GF-D8 (cell line): ENCODE data around the gene RSF1.
A peak's percentile ranks its signal among the peaks of the same experiment; 100 is the strongest.
"Not testable (repeated sequence)": the region's sequence is repeated elsewhere in the genome, so short reads cannot be mapped to it uniquely, and the experiment has no call there.

Source experiments
- DNase-seq: peaks from one replicate; lab custom pipeline; 2025; lab: John Stamatoyannopoulos, UW

Gene RSF1, protein sequence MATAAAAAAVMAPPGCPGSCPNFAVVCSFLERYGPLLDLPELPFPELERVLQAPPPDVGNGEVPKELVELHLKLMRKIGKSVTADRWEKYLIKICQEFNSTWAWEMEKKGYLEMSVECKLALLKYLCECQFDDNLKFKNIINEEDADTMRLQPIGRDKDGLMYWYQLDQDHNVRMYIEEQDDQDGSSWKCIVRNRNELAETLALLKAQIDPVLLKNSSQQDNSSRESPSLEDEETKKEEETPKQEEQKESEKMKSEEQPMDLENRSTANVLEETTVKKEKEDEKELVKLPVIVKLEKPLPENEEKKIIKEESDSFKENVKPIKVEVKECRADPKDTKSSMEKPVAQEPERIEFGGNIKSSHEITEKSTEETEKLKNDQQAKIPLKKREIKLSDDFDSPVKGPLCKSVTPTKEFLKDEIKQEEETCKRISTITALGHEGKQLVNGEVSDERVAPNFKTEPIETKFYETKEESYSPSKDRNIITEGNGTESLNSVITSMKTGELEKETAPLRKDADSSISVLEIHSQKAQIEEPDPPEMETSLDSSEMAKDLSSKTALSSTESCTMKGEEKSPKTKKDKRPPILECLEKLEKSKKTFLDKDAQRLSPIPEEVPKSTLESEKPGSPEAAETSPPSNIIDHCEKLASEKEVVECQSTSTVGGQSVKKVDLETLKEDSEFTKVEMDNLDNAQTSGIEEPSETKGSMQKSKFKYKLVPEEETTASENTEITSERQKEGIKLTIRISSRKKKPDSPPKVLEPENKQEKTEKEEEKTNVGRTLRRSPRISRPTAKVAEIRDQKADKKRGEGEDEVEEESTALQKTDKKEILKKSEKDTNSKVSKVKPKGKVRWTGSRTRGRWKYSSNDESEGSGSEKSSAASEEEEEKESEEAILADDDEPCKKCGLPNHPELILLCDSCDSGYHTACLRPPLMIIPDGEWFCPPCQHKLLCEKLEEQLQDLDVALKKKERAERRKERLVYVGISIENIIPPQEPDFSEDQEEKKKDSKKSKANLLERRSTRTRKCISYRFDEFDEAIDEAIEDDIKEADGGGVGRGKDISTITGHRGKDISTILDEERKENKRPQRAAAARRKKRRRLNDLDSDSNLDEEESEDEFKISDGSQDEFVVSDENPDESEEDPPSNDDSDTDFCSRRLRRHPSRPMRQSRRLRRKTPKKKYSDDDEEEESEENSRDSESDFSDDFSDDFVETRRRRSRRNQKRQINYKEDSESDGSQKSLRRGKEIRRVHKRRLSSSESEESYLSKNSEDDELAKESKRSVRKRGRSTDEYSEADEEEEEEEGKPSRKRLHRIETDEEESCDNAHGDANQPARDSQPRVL (N-terminal part only)

DNA sequence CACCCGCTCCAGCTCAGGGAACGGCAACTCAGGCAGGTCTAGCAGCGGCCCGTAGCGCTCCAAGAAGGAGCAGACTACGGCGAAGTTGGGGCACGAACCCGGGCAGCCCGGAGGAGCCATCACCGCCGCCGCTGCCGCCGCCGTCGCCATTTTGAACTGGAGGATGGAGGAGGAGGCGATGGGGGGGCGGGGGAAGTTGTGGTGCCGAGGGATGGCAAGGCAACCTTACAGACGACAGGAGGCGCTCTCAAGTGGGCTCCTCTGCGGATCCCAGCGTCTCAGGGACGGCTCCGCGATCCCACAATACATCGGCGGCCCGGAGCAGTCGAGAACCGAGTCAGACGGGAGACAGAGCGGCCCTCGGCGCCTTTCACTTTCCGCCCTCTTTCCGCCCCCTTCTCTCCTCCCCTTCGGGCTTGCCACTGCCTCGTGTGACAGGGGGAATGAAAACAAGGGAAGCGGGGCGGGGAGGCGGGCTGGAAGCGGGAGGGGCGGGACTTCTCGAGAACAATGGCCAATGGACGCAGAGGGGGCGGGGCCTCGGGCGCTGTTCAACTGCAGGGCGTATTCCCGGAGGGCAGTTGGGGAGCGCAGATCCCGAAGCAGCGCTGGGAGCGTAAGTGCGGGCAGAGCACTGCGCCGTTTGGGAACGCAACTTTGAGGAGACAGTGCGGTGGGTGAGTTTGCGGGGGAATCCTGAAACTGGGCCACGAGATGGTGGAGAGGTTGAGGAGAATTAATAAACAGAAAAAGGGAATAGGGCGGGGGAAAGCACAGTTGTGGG is at the start of gene RSF1, which contains the start of gene AAMDC:
RSF1 (minus strand) TSS at position 158 of the 784 bp plus-strand sequence; CDS start at position 150, 8 bp downstream.
AAMDC (plus strand) TSS at position 580 of the 784 bp plus-strand sequence. CDS start 21,353 bp downstream, outside the sequence.
- peak; percentile 97 for DNase-seq

DNA sequence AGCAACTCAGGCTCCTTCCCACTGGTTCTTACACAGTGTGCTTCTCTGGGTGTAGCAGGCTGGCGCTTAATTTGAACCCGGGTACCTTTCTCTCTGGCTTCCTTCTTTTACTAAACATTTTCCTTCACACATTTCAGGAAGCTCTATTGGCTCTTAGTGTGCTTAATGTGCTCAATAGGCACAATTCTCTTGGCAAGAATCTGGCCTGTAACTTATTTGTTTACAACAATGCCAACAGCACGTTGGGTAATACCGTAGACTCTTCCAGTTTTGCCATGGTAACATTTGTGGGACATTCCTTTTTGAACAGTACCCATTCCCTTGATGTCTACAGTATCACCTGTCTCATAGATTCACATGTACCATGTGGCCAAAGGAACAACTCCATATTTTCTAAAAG is 48.2 kb upstream of the RSF1 start:
- no peak for DNase-seq

DNA sequence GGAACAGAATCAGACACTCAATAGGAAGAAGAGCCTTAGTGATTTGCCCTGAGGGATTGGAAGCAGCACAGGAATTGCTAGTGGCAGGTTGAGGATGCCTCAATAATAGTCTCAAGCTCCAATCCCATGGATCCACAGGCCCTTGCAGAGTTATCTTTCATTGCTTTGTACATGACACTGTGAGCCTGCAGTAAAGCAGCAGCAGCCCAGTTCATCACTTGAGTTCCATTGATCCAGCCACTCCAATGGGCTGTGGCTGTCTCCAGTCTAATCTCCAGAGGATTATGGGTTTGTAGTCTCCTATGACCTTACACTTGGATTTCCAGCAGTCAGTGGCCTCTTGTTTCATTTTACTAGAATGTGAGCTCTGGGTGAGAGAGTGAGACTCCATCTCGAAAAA is 45.8 kb upstream of the RSF1 start:
- no peak for DNase-seq

DNA sequence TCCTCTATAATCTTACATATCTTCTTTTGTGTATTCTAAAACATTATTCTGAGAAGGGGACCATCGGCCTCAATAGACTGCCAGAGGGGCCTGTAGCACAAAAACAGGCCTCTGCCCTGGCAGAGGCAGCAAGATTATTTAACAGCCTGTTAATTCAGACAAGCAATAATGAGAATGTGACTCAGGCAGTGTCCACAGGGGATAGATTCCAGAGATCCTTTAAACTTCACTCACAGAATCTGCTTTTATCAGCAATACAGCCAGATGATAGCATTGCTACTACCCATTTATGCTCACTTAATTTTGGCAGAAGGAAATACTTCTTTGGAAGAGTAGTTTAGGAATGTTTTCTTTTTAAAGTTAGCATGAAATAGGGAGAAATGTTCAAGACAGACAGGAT is 45.3 kb upstream of the RSF1 start:
- DNase-seq = no peak

DNA sequence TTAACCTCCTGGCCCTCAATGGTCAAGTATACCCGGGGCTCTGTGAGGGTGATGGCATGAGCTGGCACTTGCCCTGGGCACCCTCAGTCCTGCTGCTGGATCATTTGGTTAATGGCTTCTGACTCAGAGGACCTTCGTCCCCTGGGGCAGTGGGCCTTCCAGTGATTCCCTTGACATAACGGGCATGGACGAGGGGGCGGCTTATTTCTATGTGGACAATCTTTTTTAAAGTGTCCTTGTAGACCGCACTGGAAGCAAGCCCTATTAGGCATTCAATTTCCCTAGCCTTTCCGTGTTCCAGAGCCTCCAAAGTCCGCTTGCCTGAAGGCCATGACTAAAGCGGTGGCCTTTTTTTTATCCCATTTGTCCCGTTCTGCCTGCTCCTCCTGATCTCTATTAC is 40.9 kb upstream of the RSF1 start:
- DNase-seq = not testable (repeated sequence)

DNA sequence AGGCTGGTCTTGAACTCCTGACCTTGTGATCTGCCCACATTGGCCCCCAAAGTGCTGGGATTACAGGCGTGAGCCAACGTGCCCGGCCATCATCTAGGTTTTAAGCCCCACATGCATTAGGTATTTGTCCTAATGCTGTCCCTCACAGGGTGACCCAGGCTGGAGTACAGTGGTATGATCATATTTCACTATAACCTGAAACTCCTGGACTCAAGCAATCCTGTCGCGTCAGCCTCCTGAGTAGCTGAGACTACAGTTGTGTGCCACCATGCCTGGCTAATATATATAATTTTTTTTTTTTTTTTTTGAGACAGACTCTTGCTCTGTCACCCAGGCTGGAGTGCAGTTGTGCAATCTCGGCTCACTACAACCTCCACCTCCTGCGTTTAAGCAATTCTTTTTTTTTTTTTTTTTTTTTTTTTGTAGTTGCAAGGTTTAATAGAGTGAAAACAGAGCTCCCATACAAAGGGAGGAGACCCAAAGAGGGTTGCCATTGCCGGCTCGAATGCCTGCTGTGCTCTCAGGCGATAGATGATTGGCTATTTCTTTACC is 37.5 kb upstream of the RSF1 start:
- not testable (repeated sequence) for DNase-seq

DNA sequence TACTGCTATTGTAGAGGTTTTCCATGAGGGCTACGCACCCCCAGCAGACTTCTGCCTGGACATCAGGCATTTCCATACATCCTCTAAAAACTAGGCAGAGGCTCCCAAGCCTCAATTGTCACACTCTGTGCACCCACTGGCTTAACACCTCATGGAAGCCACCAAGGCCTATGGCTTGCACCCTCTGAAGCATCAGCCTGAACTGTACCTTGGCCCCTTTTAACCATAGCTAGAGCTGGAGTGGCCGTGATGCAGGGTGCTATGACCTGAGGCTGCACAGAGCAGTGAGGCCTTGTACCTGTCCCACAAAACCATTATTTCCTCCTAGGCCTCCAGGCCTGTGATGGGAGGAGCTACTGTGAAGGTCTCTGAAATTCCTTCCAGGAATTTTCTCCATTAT is 34.3 kb upstream of the RSF1 start:
- no peak for DNase-seq

DNA sequence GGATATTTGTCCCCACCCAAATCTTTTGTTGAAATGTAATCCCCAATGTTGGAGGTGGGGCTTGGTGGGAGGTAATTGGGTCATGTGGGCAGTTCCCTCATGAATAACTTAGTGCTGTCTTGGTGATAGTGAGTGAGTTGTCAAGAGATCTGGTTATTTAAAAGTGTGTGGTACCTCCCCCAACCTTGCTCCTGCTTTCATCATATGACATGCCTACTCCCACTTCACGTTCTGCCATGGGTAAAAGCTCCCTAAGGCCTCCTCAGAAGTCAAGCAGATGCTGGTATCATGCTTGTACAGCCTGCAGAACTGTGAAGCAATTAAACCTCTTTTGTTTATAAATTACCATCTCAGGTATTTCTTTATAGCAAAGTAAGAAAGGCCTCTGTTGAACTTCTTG is 31.0 kb upstream of the RSF1 start:
- no peak for DNase-seq

DNA sequence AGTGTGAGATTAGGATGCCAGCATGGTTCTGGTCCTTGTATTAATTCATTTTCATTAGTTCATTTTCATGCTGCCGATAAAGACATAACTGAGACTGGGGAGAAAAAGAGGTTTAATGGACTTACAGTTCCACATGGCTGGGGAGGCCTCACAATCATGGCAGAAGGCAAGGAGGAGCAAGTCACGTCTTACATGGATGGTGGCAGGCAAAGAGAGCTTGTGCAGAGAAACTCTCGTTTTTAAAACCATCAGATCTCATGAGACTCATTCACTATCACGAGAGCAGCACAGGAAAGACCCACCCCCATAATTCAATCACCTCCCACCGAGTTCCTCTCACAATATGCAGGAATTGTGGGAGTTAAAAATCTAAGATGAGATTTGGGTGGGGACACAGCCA is 23.2 kb upstream of the RSF1 start:
- not testable (repeated sequence) for DNase-seq

DNA sequence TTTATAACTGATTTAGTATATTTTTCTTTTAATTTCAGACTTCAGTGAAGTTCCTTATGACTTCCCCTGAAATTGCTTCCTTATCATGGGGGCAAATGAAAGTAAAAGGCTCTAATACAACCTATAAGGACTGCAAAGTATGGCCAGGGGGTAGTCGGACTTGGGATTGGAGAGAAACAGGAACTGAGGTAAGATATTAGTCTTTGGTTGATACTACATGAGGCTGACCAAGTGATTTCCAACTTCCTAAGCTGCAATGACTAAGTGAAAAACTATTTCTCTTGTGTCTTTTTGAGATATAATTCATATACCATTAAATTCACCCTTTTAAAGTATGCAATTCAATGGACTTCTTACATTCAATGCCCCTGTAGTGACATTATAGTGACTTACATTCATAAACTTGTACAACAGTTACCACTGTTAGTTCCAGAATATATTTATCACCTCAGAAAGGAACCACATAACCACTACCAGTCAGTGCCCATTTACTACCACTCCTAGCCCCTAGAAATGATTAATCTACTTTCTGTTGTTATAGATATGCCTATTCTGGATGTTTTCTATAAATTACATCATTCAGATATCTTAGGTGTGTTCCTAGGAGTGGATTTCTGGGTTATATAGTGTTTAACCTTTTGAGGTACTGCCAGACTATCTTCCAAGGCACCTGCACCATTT is 22.1 kb upstream of the RSF1 start:
- peak; percentile 30 for DNase-seq

DNA sequence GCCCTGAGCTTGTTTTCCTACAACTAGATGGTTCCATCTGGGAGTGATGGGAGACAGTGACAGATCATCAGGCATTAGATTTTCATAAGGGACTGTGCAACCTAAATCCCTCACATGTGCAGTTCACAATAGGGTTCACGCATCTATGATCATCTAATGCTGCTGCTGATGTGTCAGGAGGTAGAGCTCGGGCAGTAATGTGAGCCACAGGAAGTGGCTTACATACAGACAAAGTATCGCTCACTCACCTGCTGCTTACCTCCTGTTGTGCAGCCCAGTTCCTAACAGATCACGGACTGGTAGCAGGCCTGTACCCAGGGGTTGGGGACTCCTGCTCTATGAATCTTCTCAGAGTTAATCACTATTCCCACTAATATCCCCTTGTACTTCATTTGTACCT is 12.8 kb upstream of the RSF1 start:
- DNase-seq = no peak

DNA sequence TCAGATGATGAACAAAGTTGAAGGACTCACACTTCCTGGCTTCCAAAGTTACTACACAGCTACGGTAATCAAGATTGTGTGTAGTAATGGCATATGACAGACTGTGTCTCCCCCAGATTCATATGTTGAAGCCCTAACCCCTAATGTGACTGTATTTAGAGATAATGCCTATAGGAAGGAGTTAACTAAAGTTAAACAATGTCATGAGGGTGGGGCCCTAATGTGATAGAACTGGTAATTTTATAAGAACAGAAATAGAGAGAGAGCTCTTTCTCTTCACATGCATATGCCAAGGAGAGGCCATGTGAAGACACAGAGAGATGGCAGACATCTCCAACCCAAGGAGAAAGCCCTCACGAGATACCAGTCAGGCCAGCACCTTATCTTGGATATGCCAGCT is 8.4 kb upstream of the RSF1 start:
- no peak for DNase-seq

DNA sequence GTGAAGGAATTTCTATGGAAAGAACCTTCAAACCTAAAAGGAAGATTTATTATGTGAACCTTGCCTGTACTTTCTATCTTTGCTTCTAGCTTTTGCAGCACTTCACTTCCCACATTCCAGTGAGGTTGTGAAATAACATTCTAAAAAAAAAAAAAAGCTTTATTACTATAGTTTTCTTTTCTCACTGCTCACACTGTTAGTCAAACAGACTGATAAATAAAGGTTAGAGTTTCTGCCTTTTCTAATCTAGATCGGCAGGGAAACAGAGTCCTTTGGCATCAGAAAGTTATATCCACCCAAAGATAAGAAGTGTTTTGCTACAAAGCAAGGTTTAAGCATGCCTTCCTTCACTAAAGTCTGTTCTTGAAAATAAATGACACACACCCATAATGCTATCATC is 3.3 kb upstream of the RSF1 start:
- no peak for DNase-seq

DNA sequence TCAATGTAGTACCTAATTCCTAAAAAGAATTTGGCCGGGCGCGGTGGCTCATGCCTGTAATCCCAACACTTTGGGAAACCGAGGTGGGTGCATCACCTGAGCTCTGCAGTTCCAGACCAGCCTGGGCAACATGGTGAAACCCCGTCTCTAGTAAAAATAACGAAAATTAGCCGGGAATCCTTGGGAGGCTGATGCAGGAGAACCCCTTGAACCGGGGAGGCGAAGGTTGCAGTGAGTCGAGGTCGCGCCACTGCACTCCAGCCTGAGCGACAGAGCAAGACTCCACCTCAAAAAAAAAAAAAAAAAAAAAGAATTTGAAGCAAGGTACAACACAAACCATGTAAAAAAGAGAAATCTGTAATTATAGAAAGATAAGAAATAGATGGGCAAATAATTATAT is 1.6 kb upstream of the RSF1 start:
- DNase-seq = not testable (repeated sequence)

DNA sequence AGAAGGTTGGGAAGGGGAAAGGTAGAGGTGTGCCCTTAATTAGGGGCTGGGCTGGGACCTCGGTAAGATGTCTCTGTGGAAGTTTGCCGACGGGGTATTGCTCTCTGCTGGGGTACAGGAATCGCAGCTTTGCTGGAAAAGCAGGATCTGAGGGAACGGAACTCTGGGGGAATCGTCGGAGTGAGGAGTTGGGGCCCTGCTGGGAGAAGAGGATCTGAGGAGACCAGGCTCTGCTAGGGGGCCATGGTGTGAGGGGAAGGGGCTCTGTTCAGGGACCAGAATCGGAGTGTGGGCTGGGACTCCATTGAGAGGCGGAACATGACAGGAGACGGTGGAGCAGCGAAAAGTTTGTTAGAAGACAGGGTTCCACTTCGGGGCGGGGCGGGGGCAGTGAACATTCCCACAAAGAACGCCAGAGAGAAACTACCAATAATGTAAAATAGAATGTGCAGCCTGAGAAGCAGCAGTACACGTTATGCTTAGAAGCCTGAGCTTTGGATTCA is 878 bp upstream of the RSF1 start:
- DNase-seq = no peak

DNA sequence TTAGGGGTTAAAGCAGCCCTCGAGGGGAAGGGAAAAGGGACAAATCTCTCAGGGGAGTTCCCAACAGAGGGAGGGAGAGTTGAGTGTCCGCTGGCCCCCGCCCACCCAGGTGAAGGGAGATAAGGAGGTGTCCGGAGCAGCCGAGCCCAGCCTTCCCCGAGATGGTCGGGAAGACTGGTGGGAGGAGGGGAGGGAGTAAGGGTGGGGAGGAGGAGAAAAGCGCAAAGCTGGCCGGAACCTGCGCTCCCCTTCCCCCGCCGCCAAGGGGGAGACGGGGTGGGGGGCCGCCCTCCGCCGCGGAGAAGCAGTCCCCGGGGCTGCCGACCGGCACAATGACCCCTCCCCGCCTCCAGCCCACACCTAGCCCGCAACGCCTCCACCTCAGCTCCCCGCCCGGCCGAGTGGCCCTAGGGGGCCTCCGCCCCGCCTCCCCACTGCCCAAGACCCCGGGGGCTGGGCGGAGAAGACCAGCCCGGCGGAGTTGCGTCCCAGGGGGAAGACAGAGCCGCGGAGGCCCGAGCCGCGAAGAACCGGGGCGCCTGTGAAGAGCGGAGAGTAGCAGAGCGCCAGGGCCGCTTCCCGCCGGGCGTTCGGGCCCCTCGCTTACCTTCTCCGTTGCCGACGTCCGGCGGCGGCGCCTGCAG is 479 bp downstream of the RSF1 start:
- no peak for DNase-seq

DNA sequence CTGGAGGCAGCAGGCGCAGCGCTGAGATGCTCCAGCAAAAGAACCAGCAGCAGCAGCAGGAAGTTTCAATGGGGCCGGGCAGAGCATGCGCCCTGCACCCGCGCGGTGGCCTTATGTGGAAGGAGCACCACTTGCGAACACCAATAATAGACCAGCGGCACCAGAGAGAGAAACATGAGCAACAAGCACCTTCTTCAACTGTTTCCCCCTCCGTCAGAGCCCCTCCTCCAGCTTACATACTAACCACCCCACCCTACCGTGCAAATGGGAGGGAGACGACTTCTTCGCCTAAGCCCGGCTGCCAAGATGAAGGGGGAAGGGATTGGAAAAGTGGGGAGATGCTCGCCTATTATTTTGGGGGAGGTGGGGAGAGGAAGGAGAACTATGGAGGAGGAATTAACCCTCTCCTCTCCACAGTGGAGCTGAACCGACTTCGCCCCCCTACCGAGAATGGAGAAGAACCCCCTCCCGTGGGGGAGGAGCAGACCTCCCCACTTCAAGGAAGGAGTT is 1.1 kb downstream of the RSF1 start:
- peak; percentile 77 for DNase-seq

DNA sequence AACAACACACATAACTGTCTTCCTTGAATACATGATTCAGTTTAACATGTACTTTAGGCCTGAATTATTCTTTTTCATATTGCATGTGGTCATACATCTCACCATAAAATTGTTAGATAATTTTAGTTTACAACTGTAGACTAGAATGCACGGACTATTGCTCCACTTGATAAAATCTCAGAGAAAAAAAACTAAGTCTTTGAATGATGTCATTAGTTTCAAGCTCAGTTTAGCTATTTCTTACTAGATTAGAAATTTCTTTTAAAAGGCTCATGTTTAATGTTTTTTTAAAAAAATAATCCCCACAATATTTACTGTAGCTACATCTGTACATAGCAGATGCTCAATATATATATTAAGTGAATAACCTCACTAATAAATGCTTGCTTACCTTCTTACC is 5.1 kb downstream of the RSF1 start:
- DNase-seq = no peak

DNA sequence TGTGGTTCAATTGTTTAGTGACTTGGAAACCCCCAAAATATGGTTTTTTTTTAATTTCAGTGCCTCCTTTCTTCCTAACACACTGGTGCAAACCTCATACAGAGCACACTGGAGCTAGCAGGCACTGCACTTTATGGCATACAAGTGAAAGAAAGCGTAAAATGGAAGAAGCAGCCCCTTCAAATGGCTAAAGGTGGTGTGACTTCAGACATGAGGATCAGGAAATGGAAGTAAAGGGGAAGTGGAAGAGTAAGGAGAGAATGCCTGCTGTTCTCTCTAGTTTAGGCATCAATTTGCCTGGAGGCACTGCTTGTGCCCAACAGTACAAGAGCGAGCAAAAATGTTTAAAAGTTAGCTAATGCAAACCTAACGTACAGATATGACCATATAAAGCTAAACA is 5.7 kb downstream of the RSF1 start:
- DNase-seq = no peak
